ENCODE data around the gene RXRA.

RXRA gene

DNA sequence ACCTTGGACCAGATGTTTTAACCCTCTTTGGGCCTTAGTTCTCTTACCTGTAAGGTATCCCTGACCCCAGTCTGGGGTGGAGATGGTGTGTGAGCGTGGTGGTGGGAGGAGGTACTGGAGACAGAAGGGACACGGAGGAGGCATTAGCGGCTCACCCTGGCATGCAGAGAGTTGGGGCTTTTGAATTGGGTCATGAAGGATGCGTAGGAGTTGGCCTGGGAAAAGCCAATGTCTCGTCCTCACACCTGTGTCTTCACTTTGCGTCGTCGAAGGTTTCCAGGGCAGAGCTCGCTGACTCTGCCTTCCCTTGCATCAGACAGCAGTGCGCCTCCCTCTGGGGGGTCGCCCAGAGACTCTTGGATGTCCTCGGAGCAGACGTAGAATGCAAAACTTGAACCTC is 11.2 kb downstream of the RXRA start:
- no peaks in the 10 kb centered on the region for H3K9me3 ChIP-seq (ENCODE audit: control insufficient read depth, insufficient read depth, low read length)
- no peaks in the 10 kb centered on the region for H3K27me3 ChIP-seq (ENCODE audit: control insufficient read depth, insufficient read depth, low read length)
- no peaks in the 10 kb centered on the region for H3K4me1 ChIP-seq (ENCODE audit: control insufficient read depth, insufficient read depth, low read length)
- no peaks in the 10 kb centered on the region for H3K36me3 ChIP-seq (ENCODE audit: control insufficient read depth, insufficient read depth, low read length)
- no peak overlapping the region for H3K9ac ChIP-seq (ENCODE audit: low read depth, low read length)
- H3K4me3 ChIP-seq (ENCODE audit: low read depth, low read length): no peak overlapping the region

DNA sequence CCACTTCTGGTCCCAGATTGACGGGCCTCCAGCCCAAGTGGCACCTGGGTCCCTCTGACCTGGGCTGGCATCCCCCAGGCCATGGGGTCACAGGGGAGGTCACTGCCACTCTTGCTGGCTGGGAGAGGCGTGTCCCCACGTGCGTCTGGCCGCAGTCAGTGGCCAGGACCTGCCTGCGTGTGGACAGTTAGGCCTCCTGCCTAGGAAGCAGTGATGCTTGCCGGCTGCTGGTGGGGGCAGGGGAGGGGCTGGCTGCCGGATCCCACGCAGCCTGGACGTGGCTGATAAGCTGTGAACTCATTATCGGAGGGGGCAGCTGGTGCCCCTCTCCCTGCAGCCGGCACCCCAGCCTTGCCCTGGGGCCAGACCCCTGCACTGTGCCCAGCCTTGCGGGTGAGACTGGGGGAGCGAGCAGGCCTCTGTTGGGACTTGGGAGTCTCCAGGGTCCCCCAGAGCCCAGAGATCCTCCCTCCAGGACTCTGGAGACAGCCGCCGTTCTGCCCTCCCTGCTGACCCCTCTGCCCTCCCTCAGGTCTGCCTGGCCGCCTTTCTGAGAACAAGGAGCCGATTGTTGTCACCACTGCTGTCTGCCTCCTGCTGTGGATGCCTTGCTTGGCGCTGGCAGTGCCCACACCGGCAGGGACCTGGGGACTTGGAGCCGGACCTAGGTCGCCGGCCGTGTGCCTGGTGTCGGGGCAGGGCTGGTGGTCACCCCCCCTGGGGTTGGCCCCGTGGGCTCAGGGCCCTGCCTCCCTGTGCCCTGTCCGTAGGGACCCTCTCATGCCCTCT is 12.3 kb downstream of the RXRA start:
- no peak overlapping the region for H3K4me3 ChIP-seq (ENCODE audit: low read depth, low read length)
- H3K36me3 ChIP-seq (ENCODE audit: control insufficient read depth, insufficient read depth, low read length): no peaks in the 10 kb centered on the region
- H3K27me3 ChIP-seq (ENCODE audit: control insufficient read depth, insufficient read depth, low read length): no peaks in the 10 kb centered on the region
- H3K9ac ChIP-seq (ENCODE audit: low read depth, low read length): no peak overlapping the region
- H3K4me1 ChIP-seq (ENCODE audit: control insufficient read depth, insufficient read depth, low read length): no peaks in the 10 kb centered on the region
- no peaks in the 10 kb centered on the region for H3K9me3 ChIP-seq (ENCODE audit: control insufficient read depth, insufficient read depth, low read length)

DNA sequence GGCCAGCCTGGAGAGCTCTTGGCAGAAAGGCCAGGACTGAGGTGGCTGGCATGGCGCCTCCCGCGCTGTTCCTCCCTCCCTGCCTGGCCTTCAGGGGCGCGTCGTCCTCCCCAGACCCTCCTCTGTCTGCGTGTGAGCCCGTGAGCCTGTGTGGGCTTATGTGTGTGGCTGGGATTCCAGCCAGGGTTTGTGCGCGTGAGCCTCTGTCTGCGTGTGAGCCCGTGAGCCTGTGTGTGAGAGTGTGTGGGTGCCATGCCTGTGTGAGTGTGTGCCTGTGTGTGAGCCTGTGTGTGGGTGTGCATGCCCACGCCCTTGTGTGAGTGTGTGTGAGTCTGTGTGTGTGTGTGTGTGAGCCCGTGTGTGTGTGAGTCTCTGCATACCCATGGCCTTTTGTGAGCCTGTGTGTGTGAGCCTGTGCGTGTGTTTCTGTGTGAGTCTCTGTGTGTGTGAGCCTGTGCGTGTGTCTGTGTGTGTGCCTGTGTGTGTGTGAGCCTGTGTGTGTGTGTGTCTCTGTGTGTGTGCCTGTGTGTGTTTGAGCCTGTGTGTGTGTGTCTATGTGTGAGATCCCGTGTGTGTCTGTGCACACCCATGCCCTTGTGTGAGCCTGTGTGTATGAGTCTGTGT is 13.0 kb downstream of the RXRA start:
- Histone ChIP-seq H3K4me1 (ENCODE audit: control insufficient read depth, insufficient read depth, low read length) (no peaks in the 10 kb centered on the region), H3K9ac (ENCODE audit: low read depth, low read length) (no peak overlapping the region), H3K9me3 (ENCODE audit: control insufficient read depth, insufficient read depth, low read length) (no peaks in the 10 kb centered on the region), H3K27me3 (ENCODE audit: control insufficient read depth, insufficient read depth, low read length) (no peaks in the 10 kb centered on the region), H3K4me3 (ENCODE audit: low read depth, low read length) (no peak overlapping the region), H3K36me3 (ENCODE audit: control insufficient read depth, insufficient read depth, low read length) (no peaks in the 10 kb centered on the region)

DNA sequence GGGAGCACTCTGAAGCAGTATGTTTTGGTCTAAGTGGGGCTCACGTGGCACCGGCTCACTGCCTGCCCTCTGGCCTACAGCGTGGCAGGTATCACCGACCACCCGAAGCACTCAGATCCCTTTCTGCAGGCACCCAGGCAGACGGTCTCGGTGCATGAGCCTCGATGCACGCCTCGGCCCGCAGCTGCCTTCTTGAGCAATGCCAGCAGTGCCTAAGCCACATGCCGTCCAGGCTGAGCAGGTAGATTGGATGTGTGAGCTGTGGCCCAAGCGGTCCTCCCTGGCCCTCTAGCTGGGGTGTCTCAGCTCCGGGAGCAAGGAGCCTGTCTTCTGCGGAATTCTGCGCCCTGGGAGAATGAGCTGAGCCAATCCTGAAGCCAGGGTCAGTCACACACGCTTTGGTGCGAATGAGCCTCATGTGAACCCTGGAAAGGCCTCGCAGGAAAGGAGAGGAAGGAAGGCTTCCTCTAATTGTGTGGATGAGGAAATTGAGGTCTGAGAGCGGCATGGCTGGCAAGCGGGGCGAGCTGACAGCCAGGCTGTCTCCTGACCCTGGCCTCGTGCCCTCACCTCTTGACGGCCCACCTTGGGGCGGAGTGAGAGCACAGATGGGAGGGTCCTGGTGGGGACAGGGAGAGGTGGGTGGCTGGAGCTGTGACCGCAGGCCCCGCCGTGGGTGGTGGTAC is 14.4 kb downstream of the RXRA start:
- Histone ChIP-seq H3K4me1 (ENCODE audit: control insufficient read depth, insufficient read depth, low read length) (no peaks in the 10 kb centered on the region), H3K27me3 (ENCODE audit: control insufficient read depth, insufficient read depth, low read length) (no peaks in the 10 kb centered on the region), H3K4me3 (ENCODE audit: low read depth, low read length) (no peak overlapping the region), H3K9me3 (ENCODE audit: control insufficient read depth, insufficient read depth, low read length) (no peaks in the 10 kb centered on the region), H3K36me3 (ENCODE audit: control insufficient read depth, insufficient read depth, low read length) (no peaks in the 10 kb centered on the region), H3K9ac (ENCODE audit: low read depth, low read length) (no peak overlapping the region)

DNA sequence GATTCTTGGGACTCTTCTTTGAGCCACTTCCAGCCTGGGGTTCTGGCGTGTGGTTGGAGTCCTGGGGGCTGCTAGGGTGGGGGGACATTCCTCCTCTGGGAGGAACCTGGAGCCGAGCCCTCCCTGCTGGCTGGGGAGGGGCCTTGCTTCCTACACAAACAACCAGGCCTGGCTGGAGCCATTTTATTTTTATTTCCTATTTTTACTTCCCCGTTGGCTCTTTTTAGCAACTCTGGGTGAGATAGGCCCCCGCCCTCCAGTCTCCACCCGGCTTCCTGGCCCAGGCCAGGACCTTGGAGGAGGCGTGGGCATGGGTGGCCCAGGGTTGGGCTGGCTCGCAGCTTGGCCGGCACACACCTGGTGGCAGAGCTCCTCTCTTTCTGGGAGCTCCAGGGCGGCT is 15.1 kb downstream of the RXRA start:
- no peak overlapping the region for H3K4me3 ChIP-seq (ENCODE audit: low read depth, low read length)

DNA sequence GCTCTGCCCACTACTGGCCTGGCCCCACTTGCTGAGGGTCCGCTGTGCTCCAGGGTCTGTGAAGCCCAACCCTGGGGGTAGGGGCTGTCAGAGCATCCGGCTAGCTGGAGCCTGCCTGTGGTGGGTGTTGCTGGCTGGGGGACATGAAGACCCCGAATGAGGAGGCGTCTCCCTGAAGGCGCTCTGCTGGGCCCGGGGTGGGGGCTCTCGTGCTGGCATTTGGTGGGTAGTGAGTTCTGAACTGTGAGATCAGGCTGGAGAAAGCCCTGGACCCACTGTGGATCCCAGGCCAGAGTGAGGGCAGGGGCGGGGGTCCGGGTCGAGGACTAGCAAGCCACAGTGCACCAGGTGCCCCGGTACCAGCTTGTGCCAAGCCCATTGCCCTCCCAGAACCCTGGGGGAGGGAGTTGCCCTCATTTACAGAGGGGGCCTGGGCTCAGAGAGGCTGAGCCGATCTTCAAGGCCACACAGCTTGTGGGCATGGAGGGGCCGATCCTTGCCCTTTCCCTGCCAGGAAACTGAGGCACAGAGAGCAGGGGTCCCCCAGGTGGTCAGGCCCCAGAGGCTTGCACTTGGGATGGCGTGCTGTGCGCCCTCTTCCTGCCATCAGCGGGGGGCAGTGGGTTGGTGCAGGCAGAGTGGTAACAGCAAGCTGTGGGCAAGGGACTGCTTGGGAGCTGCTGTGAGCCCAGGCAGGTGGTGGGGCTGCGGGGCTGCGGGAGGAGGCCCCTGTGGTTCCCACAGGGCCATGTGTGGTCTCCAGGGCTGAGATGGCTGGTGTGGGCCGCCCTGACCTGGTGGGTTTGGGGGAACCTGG is 15.9 kb downstream of the RXRA start:
- Histone ChIP-seq H3K27me3 (ENCODE audit: control insufficient read depth, insufficient read depth, low read length) (no peaks in the 10 kb centered on the region), H3K4me1 (ENCODE audit: control insufficient read depth, insufficient read depth, low read length) (no peaks in the 10 kb centered on the region), H3K36me3 (ENCODE audit: control insufficient read depth, insufficient read depth, low read length) (no peaks in the 10 kb centered on the region), H3K9ac (ENCODE audit: low read depth, low read length) (no peak overlapping the region), H3K4me3 (ENCODE audit: low read depth, low read length) (no peak overlapping the region), H3K9me3 (ENCODE audit: control insufficient read depth, insufficient read depth, low read length) (no peaks in the 10 kb centered on the region)

More for the DNA sequence above, 15.1 kb downstream of the RXRA start:
- H3K9ac ChIP-seq (ENCODE audit: low read depth, low read length): no peak overlapping the region
- no peaks in the 10 kb centered on the region for H3K9me3 ChIP-seq (ENCODE audit: control insufficient read depth, insufficient read depth, low read length)
- H3K36me3 ChIP-seq (ENCODE audit: control insufficient read depth, insufficient read depth, low read length): no peaks in the 10 kb centered on the region
- H3K4me1 ChIP-seq (ENCODE audit: control insufficient read depth, insufficient read depth, low read length): no peaks in the 10 kb centered on the region
- H3K27me3 ChIP-seq (ENCODE audit: control insufficient read depth, insufficient read depth, low read length): no peaks in the 10 kb centered on the region

DNA sequence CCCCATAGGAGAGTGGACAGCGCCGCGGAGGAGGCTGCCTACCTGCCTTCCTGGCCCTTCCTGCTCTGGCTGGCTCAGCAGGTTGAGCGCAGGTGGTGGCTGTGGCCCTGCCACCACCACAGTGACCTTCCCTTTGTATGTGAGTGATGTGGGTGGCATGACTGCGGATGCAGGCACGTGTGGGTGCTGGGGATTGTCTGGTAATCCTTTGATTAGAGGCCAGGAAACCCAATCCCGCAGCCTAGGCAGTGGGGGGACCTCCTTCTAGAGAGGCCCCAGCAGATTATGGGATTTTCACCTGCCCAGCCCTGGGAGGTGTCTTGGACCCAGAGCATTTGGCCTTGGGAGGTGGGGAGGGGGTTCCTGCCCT is 16.5 kb downstream of the RXRA start:
- Histone ChIP-seq H3K4me3 (ENCODE audit: low read depth, low read length) (no peak overlapping the region), H3K36me3 (ENCODE audit: control insufficient read depth, insufficient read depth, low read length) (no peaks in the 10 kb centered on the region), H3K9me3 (ENCODE audit: control insufficient read depth, insufficient read depth, low read length) (no peaks in the 10 kb centered on the region), H3K4me1 (ENCODE audit: control insufficient read depth, insufficient read depth, low read length) (no peaks in the 10 kb centered on the region), H3K27me3 (ENCODE audit: control insufficient read depth, insufficient read depth, low read length) (no peaks in the 10 kb centered on the region), H3K9ac (ENCODE audit: low read depth, low read length) (no peak overlapping the region)

DNA sequence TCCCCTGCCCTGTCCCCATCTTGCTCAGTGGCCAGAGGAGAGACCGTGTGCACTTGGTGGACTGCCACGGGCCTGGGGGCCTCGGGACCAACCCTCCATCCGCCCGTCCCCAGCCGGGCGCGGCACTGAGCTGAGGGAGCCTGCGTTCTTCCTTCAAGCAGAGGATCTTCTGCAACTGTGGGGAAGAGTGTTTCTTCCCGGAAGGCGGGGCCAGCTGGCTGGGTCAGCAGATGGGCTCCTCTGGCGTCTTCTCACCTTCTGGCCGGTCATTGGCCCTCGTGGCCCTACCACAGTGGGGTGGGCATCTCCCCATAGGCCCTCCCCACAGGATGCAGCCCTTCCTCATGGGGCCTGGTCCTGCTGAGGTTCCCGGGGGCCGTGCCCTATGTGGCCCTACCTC is 17.4 kb downstream of the RXRA start:
- Histone ChIP-seq H3K4me1 (ENCODE audit: control insufficient read depth, insufficient read depth, low read length) (no peaks in the 10 kb centered on the region), H3K4me3 (ENCODE audit: low read depth, low read length) (no peak overlapping the region), H3K27me3 (ENCODE audit: control insufficient read depth, insufficient read depth, low read length) (no peaks in the 10 kb centered on the region), H3K9ac (ENCODE audit: low read depth, low read length) (no peak overlapping the region), H3K36me3 (ENCODE audit: control insufficient read depth, insufficient read depth, low read length) (no peaks in the 10 kb centered on the region), H3K9me3 (ENCODE audit: control insufficient read depth, insufficient read depth, low read length) (no peaks in the 10 kb centered on the region)

DNA sequence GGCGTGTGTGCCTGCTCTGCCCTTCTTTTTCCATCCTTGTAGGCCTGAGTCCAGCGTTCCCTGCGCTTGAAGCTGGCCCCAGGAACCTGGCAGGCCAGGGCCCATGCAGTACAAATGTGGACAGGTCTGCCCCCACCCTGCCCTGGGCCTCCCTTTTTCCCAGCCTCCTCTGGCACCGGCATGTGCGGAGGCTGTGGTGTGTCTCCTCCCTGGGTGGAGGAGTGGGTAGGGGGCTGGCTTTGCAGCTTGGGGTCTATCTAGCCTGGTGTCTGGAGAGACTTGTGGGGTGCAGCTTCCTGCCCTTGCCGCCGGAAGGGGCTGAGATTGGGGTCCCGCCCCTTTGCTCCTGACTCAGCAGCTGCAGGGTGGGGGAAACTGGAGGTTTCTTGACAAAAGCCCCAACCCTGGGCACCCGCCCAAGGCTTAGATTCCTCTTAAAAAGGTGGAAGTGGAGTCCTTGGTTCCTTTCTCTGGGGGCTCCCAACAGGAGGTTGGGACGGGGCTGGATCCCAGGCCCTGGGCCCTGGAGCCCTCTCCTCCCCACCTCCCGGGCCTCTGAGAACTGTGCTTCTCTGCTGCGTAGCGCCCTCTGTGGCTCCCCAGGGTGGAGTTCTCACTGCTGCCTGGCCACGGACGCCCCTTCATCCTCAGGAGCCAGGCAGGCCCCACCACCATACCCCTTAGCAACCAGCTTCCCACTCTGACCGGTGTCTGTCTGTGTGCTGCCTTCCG is 18.0 kb downstream of the RXRA start:
- Histone ChIP-seq H3K27me3 (ENCODE audit: control insufficient read depth, insufficient read depth, low read length) (no peaks in the 10 kb centered on the region), H3K4me3 (ENCODE audit: low read depth, low read length) (no peak overlapping the region), H3K9me3 (ENCODE audit: control insufficient read depth, insufficient read depth, low read length) (no peaks in the 10 kb centered on the region), H3K9ac (ENCODE audit: low read depth, low read length) (no peak overlapping the region), H3K4me1 (ENCODE audit: control insufficient read depth, insufficient read depth, low read length) (no peaks in the 10 kb centered on the region), H3K36me3 (ENCODE audit: control insufficient read depth, insufficient read depth, low read length) (no peaks in the 10 kb centered on the region)

DNA sequence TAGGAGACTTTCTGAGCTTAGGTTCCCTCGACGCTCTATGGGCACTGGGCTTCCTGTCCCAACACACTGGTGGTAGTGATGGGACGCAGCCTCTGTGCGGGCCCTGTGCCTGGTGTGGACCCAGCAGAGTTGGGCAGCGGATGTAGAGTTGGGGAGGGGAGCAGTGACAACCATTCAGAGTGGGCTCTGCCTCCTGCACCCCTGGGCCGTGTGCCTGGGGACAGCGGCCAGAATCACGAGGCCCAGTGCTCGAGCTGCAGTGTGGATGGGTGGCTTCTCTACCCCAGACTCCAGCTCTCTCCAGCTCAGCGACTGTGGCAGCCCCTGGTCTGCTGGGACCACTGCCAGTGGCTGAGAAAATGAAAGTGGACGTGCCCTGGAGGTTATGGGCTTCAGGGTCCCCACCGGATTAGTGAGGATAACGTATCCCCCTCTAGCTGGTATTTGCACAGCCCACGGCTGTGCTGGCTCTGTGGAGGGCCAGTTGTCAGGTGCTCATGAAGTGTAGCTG is 18.6 kb downstream of the RXRA start:
- Histone ChIP-seq H3K36me3 (ENCODE audit: control insufficient read depth, insufficient read depth, low read length) (no peaks in the 10 kb centered on the region), H3K27me3 (ENCODE audit: control insufficient read depth, insufficient read depth, low read length) (no peaks in the 10 kb centered on the region), H3K9me3 (ENCODE audit: control insufficient read depth, insufficient read depth, low read length) (no peaks in the 10 kb centered on the region), H3K9ac (ENCODE audit: low read depth, low read length) (no peak overlapping the region), H3K4me3 (ENCODE audit: low read depth, low read length) (no peak overlapping the region), H3K4me1 (ENCODE audit: control insufficient read depth, insufficient read depth, low read length) (no peaks in the 10 kb centered on the region)

DNA sequence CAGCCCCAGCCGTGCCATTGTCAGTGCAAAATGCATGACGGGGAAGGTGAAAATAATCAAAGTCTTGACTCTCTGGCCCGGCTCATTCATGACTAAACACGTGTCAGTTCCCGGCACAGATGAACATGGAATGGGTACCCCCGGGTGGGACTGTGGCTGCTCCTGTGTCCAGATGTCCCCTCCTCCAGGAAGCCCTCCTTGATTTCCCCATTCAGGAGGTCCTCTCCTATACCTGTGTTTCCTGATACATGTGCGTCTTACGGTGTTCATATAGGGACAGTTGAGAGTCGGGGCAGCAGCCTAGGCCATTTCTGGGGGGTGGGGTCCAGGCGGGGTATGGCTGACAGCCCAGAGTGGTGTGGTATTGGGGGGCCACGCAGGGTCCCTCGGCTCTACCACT is 19.5 kb downstream of the RXRA start:
- Histone ChIP-seq H3K9me3 (ENCODE audit: control insufficient read depth, insufficient read depth, low read length) (no peaks in the 10 kb centered on the region), H3K4me3 (ENCODE audit: low read depth, low read length) (no peak overlapping the region), H3K27me3 (ENCODE audit: control insufficient read depth, insufficient read depth, low read length) (no peaks in the 10 kb centered on the region), H3K36me3 (ENCODE audit: control insufficient read depth, insufficient read depth, low read length) (no peaks in the 10 kb centered on the region), H3K4me1 (ENCODE audit: control insufficient read depth, insufficient read depth, low read length) (no peaks in the 10 kb centered on the region), H3K9ac (ENCODE audit: low read depth, low read length) (no peak overlapping the region)

Measured in iPS-15b (cell line).